ENCODE data around the gene SIL1.

GRCh38 chr5:139194486-139194885, 3.7 kb downstream of the SIL1 start:
- TF ChIP-seq TP53 (CRISPR knock-in tag; conservative IDR thresholded peaks at IDR 0.05) (no peak), TBL1XR1 (IDR thresholded peaks at IDR 0.05; ENCODE audit: borderline replicate concordance, low read length, partially characterized antibody) (no peak), ZNF274 (CRISPR knock-in tag; IDR thresholded peaks at IDR 0.05) (no peak), HNRNPUL1 (IDR thresholded peaks at IDR 0.05; ENCODE audit: low read depth, low read length) (no peak), USF2 (IDR thresholded peaks at IDR 0.05; ENCODE audit: low read depth, low read length) (no peak), USF2 (CRISPR knock-in tag; IDR thresholded peaks at IDR 0.05; ENCODE audit: borderline replicate concordance) (no peak), CTCF (CRISPR knock-in tag; IDR thresholded peaks at IDR 0.05) (no peak), POLR2A (IDR thresholded peaks at IDR 0.05; ENCODE audit: insufficient read depth in 1 of 2, low read depth in 2 of 2, low read length in 2 of 2) (no peak), MYC (CRISPR knock-in tag; IDR thresholded peaks at IDR 0.05; ENCODE audit: borderline replicate concordance) (no peak), GATAD2A (CRISPR knock-in tag; IDR thresholded peaks at IDR 0.05) (no peak), ESRRA (CRISPR knock-in tag; IDR thresholded peaks at IDR 0.05; ENCODE audit: low read depth) (no peak)
